HEK293T (cell line): Measurements from ENCODE around the gene C1GALT1.

ENCODE experiments used
- ARNT ChIP-seq: fragments of 450-650 bp; IDR thresholded peaks from 2 replicates; pipeline ENCODE4 v1.6.1; 2017; ENCODE audit warnings: mild to moderate bottlenecking
- BHLHE40 ChIP-seq: fragments of 450-650 bp; IDR thresholded peaks from 2 replicates; pipeline ENCODE4 v1.6.1; 2016; ENCODE audit warnings: mild to moderate bottlenecking, moderate library complexity, borderline replicate concordance
- ELF4 ChIP-seq: fragments of 450-650 bp; IDR thresholded peaks from 2 replicates; pipeline ENCODE4 v1.6.1; 2017; ENCODE audit warnings: antibody characterized with exemption
- FOXK2 ChIP-seq: fragments of 450-650 bp; IDR thresholded peaks from 2 replicates; pipeline ENCODE4 v1.6.1; 2016; ENCODE audit warnings: mild to moderate bottlenecking
- FOXM1 ChIP-seq: fragments of 450-650 bp; IDR thresholded peaks from 2 replicates; pipeline ENCODE4 v1.6.1; 2017; ENCODE audit warnings: mild to moderate bottlenecking, borderline replicate concordance
- HDGF ChIP-seq: fragments of 450-650 bp; IDR thresholded peaks from 2 replicates; pipeline ENCODE4 v1.6.1; 2017; ENCODE audit warnings: antibody characterized with exemption, borderline replicate concordance
- NFRKB ChIP-seq: fragments of 450-650 bp; IDR thresholded peaks from 2 replicates; pipeline ENCODE4 v1.6.1; 2016; ENCODE audit warnings: mild to moderate bottlenecking, moderate library complexity
- PKNOX1 ChIP-seq: fragments of 450-650 bp; IDR thresholded peaks from 2 replicates; pipeline ENCODE4 v1.6.1; 2016
- SP1 ChIP-seq: fragments of 450-650 bp; IDR thresholded peaks from 2 replicates; pipeline ENCODE4 v1.6.1; 2017

- no peak for TF ChIP-seq BHLHE40
- TF ChIP-seq HDGF, result no peak
- TF ChIP-seq ARNT, result no peak
- no peak for TF ChIP-seq NFRKB
- TF ChIP-seq FOXK2, result no peak
- TF ChIP-seq PKNOX1, result no peak
- TF ChIP-seq FOXM1, result no peak
- TF ChIP-seq SP1, result no peak
- TF ChIP-seq ELF4, result no peak
Measured at GRCh38 chr7:7231000-7231399, 48.7 kb downstream of the C1GALT1 start.
